Measurements from ENCODE around the gene SASH1.
"Not testable (repeated sequence)": the region's sequence is repeated elsewhere in the genome, so short reads cannot be mapped to it uniquely, and the experiment has no call there.

SASH1 gene

DNA sequence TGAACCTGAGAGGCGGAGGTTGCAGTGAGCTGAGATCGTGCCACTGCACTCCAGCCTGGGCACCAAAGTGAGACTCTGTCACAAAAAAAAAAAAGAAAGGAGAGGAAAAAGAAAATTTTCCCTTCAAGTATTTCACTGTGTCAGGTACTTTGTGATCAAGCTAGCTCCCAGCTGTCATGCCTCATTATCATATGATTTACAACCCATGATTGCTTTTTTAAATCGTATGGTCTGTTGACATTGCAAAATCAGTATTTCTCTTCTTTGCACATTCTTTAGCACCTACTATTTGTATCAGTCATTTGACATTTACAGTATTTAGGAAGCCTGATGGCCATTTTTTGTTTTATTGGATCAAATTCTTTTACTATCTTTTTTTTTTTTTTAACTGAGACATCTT, 22.4 kb downstream of the SASH1 start:
- TF ChIP-seq POLR2A (IDR thresholded peaks at IDR 0.05; ENCODE audit: low read depth, low read length): no peak
- FAIRE-seq (no peak), DNase-seq (ENCODE audit: insufficient read length, low spot score) (no peak)

DNA sequence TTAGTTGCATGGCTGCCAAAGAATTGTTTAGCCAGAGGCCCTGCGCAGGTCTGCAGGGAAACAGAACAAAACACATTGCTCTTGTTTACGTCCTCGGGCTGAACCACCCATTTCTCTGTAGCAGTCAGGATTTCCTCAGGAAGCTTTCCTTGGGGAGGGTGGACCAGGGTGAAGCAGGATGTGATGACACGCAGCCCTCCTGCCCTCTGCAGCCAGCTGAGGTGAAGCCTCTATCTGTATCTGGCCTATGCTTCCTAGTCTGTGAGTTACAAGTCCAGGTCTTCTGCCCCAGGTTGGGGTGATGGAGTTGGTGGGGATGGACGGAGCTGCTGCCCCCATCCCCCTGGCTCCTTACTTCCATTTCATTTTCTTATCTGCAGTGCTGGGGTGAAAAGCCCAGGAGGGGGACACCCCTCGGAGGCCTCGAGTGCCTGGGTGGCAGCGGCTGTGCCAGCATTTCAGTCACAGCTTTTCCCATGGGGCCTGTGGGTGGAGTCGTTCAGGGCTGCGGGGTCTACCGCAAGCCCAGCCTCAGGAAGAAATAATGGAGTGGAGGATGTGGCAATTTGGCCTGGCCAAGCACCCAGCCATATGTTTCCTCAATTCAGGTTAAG, 24.9 kb downstream of the SASH1 start:
- peak; percentile 11 for FAIRE-seq
- no peak for TF ChIP-seq POLR2A (IDR thresholded peaks at IDR 0.05; ENCODE audit: low read depth, low read length)
- peak; percentile 63 for DNase-seq (ENCODE audit: insufficient read length, low spot score)

DNA sequence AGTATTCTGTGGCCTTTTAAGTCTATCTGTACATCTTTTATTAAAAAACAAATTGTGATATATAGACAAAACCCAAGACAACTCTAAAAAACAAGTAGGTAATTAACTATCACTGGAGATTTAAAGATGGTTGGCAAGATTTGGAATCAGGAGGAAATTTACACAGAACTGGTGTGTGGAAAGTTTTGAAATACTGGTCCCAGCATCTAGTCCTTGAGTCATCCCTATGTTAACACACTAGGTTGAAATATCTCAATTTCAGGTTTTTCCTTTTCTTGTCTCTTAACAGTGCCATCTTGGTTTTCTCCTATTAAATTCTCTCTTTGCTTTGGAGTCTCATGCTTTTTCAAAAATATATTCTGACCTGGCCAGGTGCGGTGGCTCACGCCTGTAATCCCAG, 27.5 kb downstream of the SASH1 start:
- DNase-seq (ENCODE audit: insufficient read length, low spot score): no peak
- FAIRE-seq: no peak
- TF ChIP-seq POLR2A (IDR thresholded peaks at IDR 0.05; ENCODE audit: low read depth, low read length): no peak

DNA sequence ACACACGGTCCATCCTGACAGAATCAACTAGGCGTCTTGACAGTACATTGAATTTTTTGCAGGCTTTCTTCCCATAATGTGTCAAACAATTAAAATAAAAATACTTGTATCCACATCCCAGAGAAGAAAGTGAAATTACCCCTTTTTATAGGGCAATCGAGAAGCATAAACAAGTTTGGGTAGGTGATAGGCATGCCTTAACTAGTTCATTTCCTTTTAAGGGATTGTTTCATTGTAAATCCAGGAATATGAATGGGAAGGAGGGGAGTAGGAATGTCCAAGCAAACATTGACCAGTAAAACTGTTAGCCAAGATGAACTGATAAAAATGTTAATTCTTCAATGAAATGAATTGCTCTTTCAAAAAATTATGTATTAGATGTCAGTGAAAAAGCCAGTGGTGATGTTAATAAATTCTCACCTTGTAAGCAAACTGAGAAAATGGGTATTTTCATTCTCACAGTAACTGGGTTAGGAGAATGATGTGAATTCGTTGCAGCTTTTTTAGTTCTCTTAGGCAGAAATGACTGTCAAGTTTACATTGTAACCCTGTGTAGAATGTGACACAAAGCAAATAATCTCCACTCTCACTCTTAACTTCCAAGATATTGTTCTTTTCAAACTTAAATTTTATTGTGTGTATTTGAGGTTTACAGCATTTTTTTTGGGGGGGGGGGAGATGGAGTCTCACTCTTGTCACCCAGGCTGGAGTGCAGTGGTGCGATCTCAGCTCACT, 31.6 kb downstream of the SASH1 start:
- FAIRE-seq (no peak), DNase-seq (ENCODE audit: insufficient read length, low spot score) (no peak)
- no peak for TF ChIP-seq POLR2A (IDR thresholded peaks at IDR 0.05; ENCODE audit: low read depth, low read length)

DNA sequence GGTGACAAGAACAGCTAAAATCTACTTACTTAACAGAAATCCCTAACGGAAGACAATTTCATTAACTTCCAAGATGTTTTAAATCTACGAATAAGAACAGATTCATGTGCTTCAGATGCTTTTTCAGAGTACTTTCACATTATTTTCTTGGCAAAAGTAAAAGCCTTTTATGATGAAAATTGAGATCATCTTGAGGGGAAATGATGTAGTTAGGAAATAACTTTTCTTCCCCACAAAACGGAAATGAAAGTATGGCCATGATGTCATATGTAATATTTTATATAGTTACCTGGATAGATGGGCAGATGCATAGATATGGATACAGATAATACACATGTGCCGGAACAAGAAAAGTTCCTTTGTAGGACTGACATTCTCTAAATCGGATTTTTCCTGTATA, 32.8 kb downstream of the SASH1 start:
- TF ChIP-seq POLR2A (IDR thresholded peaks at IDR 0.05; ENCODE audit: low read depth, low read length): no peak
- FAIRE-seq (no peak), DNase-seq (ENCODE audit: insufficient read length, low spot score) (no peak)

DNA sequence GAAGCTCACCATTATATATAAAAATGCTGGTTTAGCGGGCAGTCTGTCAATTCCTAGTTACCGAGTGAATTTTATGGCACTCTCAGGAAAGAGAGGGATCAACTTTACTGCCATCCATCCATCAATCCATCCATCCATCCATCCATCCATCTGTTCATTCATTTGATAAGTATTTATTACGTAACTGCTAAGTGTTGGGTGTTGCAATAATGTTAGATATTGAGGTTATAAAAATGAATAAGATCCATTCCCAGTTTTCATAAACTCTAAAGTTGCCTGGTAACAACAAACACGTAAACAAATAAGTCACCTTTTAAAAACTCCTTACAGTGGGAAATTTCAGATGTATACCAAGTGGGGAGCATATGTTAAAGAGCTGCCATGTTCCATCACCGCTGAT, 36.8 kb downstream of the SASH1 start:
- TF ChIP-seq POLR2A (IDR thresholded peaks at IDR 0.05; ENCODE audit: low read depth, low read length): no peak
- DNase-seq (ENCODE audit: insufficient read length, low spot score) (no peak), FAIRE-seq (no peak)

DNA sequence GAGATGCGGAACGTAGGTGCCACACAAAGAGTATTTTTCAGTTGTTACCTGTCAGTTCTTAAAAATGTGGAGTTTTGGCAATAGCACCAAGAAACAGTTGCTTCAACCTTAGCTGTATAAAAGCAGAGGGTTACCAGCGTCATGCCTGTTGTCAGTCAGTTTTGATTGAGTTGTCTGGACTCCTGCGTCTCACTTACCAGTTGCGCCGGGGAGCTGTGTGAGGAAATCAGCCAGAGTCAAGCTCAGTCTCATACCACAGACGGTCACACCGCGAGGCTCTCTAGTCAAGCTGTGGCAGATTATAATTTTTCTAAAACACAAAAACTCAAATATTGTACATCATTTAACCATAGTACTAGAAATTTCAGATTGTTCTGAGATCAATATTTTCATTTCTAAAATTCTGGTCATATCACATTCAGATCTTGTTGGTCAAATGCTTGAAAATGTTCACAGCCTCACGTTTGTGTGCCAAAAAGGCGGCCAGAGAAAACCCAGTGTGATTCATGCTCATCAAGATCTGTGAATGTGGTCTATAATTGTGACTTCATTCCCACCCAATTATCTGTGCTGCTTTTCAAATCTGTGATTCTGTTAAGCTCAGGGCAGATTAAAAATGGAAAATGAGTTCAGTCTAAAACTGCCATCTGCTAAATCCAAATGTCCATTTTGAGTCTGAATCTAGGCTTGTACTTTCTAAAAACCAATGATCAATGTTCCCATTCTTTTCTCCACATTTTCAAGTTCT, 37.5 kb downstream of the SASH1 start:
- DNase-seq (ENCODE audit: insufficient read length, low spot score) (no peak), FAIRE-seq (no peak)

DNA sequence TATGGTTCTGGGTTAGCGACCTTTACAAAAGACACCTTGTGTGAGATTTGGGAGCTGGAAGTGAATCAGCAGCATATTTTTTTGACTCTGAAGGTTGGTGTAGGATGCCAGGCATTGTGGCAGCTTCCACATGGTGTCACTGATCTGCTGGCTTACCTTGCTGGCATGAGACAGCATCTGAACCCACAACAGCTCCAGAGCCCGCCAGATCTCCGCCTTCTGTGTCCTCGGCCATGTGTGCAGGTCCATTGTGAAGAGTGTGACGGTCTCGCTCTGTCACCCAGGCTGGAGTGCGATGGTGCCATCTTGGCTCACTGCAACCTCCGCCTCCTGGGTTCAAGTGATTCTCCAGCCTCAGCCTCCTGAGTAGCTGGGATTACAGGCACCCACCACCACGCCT, 39.4 kb downstream of the SASH1 start:
- not testable (repeated sequence) for FAIRE-seq

More for the DNA sequence above, 37.5 kb downstream of the SASH1 start:
- no peak for TF ChIP-seq POLR2A (IDR thresholded peaks at IDR 0.05; ENCODE audit: low read depth, low read length)

DNA sequence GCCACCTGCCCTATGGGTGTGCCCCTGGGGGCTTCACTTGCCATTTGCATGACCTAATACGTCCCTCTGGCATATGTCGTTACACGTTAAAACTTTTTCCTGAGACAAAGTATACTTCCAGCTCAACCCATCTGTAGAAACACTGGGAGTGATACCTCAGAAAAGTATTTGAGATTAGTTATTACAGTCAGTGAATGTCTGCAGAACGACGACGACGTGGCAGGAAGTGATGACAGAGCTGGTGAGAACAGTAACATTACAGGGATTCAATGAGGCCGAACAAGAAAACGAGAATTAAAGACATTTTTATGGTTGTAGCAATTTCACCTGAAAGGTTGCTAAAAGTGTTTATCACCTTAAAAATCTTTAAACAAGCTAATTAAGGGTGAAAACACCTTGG, 40.2 kb downstream of the SASH1 start:
- FAIRE-seq (no peak), DNase-seq (ENCODE audit: insufficient read length, low spot score) (no peak)
- TF ChIP-seq POLR2A (IDR thresholded peaks at IDR 0.05; ENCODE audit: low read depth, low read length): no peak

More for the DNA sequence above, 39.4 kb downstream of the SASH1 start:
- not testable (repeated sequence) for DNase-seq (ENCODE audit: insufficient read length, low spot score)

DNA sequence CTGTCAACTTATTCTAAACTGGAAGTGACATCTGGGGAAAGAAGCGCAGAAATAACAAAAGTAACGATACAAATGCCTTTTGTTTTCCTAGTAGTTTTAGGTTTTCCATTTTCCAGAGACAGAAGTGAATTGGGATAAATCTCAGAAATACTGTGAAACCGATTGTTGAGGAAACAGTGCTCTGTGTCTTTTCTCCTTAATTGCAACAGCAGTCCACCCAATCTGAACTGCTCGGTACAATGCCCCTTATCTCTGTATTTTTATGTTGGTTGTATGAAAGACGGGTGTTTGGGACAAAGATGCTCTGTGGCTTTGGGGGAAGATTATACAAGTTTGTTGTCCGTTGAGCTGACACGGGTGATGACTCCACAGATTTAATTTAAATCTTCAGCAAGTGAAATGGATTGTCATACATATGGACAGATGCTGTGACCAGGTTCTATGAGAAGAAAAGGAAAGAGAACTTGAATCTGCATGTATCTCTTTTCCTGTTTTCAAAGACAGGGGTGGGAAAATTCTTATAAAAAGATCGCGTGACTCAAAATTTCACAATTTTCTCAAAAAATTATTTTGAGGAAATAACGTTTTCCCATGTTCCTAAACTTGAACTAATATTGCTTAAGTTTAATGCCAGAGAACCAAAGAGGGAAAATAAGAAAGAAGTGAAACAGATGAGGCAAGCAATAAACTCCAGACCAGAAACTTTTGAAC, 41.2 kb downstream of the SASH1 start:
- DNase-seq (ENCODE audit: insufficient read length, low spot score) (no peak), FAIRE-seq (no peak)
- no peak for TF ChIP-seq POLR2A (IDR thresholded peaks at IDR 0.05; ENCODE audit: low read depth, low read length)

DNA sequence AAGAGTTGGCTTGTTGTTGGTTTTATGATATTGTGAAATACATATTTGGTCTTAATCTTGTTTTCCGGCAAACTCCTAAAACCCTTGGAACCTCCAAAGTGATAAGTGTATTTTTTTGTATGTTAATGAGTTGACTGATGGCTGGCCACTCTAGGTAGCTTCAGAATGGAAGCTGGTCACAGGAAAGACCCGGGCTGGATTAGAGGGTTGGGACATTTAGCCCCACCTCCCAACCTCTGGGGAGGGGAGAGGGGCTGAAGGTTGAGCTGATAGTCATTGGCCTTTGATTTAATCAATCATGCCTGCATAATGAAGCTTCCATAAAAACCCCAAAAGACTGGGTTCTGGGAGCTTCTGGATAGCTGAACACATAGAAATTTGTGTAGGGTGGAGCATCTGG, 42.7 kb downstream of the SASH1 start:
- TF ChIP-seq POLR2A (IDR thresholded peaks at IDR 0.05; ENCODE audit: low read depth, low read length): no peak
- no peak for FAIRE-seq
- no peak for DNase-seq (ENCODE audit: insufficient read length, low spot score)

DNA sequence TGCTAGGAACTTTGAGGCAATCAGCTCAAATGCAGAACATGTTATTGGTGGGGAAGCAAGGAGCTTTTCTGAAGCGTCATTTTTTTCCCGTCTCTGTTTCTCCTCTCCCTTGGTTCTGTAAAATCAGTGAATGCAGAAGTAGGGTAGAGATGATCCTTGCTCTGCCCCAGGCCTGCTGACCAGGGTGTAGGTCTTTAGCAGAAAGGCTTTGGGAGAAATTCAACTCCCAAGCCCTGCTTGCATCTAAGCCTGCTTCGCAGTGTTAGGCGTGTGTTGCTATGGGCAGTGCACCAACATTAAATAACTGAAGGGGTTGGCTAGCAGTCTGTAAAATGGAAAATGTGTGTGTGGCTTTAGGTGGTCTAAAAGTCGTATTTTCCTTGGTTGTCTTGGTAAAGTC, 45.9 kb downstream of the SASH1 start:
- FAIRE-seq (no peak), DNase-seq (ENCODE audit: insufficient read length, low spot score) (no peak)
- TF ChIP-seq POLR2A (IDR thresholded peaks at IDR 0.05; ENCODE audit: low read depth, low read length): no peak

DNA sequence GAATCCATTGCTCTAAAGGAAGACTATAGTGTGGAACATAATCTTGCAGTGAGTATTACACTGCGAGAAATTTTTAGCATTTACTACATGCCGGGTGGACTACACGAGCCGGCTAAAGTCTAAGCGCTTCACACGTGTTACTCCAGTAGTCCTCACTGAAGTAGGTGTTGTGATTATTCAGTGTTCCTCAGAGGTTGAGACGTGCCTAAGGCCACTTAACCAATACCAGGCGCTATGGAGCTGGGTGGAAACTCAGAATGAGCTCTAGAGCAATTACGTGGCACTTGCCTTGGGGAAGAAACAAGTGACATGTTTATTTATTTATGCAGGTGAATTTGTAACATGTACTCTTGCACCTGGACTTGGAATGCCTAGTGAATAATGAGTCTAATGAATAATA, 46.4 kb downstream of the SASH1 start:
- FAIRE-seq (no peak), DNase-seq (ENCODE audit: insufficient read length, low spot score) (no peak)
- no peak for TF ChIP-seq POLR2A (IDR thresholded peaks at IDR 0.05; ENCODE audit: low read depth, low read length)

DNA sequence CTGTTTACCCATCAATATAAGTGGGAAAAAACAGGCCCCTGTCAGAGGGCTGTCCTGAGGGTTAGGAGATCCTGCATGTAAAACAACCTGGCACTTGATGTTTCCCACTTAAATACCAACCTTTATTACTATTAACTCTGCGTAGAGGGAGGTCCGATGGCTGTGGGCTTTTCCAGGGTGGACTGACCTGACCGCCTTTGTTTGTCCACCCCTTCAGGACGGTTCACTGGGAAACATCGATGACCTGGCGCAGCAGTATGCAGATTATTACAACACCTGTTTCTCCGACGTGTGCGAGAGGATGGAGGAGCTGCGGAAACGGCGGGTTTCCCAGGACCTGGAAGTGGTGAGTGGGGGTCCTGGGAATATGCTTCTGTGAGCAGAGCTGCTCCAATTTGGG, 47.3 kb downstream of the SASH1 start:
- no peak for DNase-seq (ENCODE audit: insufficient read length, low spot score)
- no peak for FAIRE-seq
- no peak for TF ChIP-seq POLR2A (IDR thresholded peaks at IDR 0.05; ENCODE audit: low read depth, low read length)

DNA sequence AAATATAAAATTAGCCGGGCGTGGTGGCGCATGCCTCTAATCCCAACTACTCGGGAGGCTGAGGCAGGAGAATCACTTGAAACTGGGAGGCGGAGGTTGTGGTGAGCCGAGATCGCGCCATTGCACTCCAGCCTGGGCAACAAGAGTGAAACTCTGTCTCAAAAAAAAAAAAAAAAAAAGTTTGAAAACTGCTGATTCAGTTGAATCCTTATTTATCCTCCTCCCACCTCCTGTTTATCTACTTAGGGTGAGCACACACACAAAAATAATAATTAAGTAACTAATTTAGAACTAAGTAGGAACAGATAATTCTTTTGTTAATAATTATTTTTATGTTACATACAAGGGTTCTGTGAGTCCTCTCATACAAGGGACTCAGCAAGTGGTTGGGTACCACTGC, 49.5 kb downstream of the SASH1 start:
- DNase-seq (ENCODE audit: insufficient read length, low spot score); FAIRE-seq: not testable (repeated sequence)

All from H54 (cell line).